Astrocyte (in vitro differentiated cells and primary cell): ENCODE results near the gene FPGS.

Experiments
- EZH2 ChIP-seq: IDR thresholded peaks from 2 replicates; pipeline ENCODE4 v1.6.1; 2012; ENCODE audit warnings: mild to moderate bottlenecking, low read length, inconsistent platforms; ENCODE audit not compliant: insufficient read depth
- TF ChIP-seq, protein P1 (sequence below): IDR thresholded peaks from 2 replicates; pipeline ENCODE4 v1.5.1; 2011; ENCODE audit warnings: low read depth, mild to moderate bottlenecking, inconsistent platforms, low read length, moderate library complexity; ENCODE audit not compliant: insufficient read depth

DNA sequence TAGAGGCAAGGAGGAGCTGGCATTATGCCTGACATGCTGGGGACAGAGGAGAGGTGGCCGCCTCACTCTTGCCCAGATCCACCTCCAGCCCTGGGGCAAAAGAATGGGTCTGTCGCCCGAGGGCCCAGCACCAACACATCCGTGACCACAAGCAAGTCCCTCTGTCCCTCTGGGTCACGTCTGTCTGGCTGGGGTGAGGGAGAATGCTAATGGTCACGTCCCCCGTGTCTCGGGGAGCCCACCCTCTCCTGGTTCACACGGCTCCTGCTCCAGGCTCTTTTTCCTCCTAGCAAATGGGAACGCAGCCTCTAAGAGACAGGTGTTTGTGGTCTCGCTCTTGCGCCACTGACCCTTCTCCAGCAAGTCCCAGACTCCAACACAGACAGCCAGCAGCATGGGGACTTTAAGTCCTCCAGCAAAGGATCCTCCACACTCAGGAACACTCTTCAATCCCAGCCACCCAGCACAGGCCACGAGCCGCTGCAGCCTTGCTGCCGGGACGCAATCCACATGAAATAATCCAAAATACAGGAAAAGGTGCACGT is 47.7 kb downstream of the FPGS start:
- TF ChIP-seq, protein P1, sequence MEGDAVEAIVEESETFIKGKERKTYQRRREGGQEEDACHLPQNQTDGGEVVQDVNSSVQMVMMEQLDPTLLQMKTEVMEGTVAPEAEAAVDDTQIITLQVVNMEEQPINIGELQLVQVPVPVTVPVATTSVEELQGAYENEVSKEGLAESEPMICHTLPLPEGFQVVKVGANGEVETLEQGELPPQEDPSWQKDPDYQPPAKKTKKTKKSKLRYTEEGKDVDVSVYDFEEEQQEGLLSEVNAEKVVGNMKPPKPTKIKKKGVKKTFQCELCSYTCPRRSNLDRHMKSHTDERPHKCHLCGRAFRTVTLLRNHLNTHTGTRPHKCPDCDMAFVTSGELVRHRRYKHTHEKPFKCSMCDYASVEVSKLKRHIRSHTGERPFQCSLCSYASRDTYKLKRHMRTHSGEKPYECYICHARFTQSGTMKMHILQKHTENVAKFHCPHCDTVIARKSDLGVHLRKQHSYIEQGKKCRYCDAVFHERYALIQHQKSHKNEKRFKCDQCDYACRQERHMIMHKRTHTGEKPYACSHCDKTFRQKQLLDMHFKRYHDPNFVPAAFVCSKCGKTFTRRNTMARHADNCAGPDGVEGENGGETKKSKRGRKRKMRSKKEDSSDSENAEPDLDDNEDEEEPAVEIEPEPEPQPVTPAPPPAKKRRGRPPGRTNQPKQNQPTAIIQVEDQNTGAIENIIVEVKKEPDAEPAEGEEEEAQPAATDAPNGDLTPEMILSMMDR, result no peak
- TF ChIP-seq EZH2, result no peak
